ENCODE data around the gene AADACL4. TPM values are rescaled to one million over a fixed set of nuclear protein-coding genes. Genes with fewer than 3 reads are reported as not detected.
A peak's percentile ranks its signal among the peaks of the same experiment; 100 is the strongest.

The AADACL4 gene
- total and polyA plus RNA-seq, 9 of the 15 experiments (the other 6 are each of a cell fraction or from before 2014, with no cell fraction given), result not detected

DNA sequence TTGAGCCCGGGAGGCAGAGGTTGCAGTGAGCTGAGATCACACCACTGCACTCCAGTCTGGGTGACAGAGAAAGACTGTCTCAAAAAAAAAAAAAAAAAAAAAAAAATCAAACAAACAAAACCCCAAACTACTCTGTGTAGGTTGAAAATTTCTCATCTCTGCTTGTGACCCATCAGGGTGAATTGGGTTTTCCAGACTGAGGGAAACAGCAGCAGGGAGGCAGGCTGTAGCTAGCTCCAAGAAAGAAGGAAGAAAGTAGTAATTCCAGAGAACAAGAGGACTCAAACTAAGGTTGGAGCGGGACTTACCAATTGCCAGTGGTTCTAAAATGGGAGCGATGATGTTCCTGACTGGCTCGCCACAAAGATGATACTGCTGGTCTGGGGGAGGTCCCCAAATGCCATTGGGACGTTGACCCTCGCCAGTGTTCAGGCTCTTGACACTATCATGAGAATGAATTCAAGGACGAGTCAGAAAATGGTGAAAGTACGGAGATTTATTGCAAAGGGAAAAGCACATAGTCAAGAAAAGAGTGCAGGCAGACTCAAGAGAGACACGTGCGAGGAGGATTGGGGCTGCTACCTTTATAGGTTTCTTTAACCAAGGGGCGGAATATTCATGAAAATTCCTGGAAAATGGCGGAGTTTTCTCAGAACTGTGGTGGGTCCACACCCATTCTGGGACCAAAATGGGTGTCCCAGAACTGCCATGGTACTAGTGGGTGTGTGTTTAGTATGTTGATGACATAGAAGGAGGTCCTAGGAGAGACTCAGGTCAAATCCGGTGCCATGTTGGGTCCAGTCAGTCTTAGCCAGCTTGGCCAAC lies 13.4 kb downstream of the AADACL4 start:
- Histone ChIP-seq H3K9me1 (ENCODE audit: control insufficient read depth, insufficient read depth, low read length) (no peaks in the 10 kb centered on the region), H4K20me1 (replicated peaks; ENCODE audit: control insufficient read depth, insufficient read depth, low read length) (no peaks in the 10 kb centered on the region), H3K27me3 (ENCODE audit: control insufficient read depth in 2 of 2, insufficient read depth in 2 of 2, low read length in 2 of 2) (no peaks in the 10 kb centered on the region), H2AFZ (ENCODE audit: low read depth, low read length) (peak overlapping the region; percentile 69), H3K36me3 (ENCODE audit: control insufficient read depth, insufficient read depth, low read length) (peaks cover 30% of the 10 kb centered on the region), H3K4me2 (ENCODE audit: insufficient read depth, low read length) (peak overlapping the region; percentile 85), H3K4me3 (peak overlapping the region; percentile 39), H3K9me3 (replicated peaks; ENCODE audit: control insufficient read depth, insufficient read depth, low read depth, low read length) (peaks cover 3% of the 10 kb centered on the region; the same call in 1 of the 2 replicates), H3K79me2 (ENCODE audit: control insufficient read depth, insufficient read depth, low read length) (peaks cover 55% of the 10 kb centered on the region), H3K9ac (ENCODE audit: insufficient read depth in 1 of 2, low read depth in 2 of 2, low read length in 2 of 2) (peak overlapping the region; percentile 68 to 86), H3K27ac (ENCODE audit: extremely low read depth, low read depth, low read length) (peak overlapping the region; percentile 49), H3K4me1 (replicated peaks in 1 of 2; ENCODE audit: control insufficient read depth in 2 of 2, insufficient read depth in 2 of 2, low read length in 2 of 2) (peaks cover 10 to 29% of the 10 kb centered on the region in 2 experiments)
- TSS peak; percentile 77 for BruUV-seq (replicated peaks)
- 4% methylated on average over 13 of the region's 13 CpGs for WGBS (ENCODE audit: insufficient coverage, low coverage, missing lambda C conversion rate)
- CTCF ChIA-PET (ENCODE audit: low intra/inter-chr PET ratio), result interaction anchor here (0.6 to 6.0 kb wide), 6 partner anchors 55 to 539 kb away, joined by 3 to 38 read pairs (median 3); no protein-coding TSS in a partner anchor
- ATAC-seq, result peak; percentile 92
- DNase-seq (ENCODE audit: extremely low read depth in 1 of 4, low spot score in 3 of 4), result peak; percentile 90 to 98 (median 93)
- intact Hi-C loops (cut with micrococcal nuclease) (loop anchor here (1.0 to 5.0 kb wide), 2 partner anchors 38 to 530 kb away; no protein-coding TSS in a partner anchor), in situ Hi-C loops (cut with MboI) (loop anchor here (10.0 kb wide), 1 partner anchor 532 kb away; no protein-coding TSS in a partner anchor)
- FAIRE-seq, result peak; percentile 97
- POLR2A ChIA-PET, result interaction anchor here (0.5 to 1.4 kb wide), 16 partner anchors 9 to 785 kb away, joined by 3 to 8 read pairs (median 3); no protein-coding TSS in a partner anchor
- TF ChIP-seq ZNF282 (CRISPR knock-in tag; IDR thresholded peaks at IDR 0.05) (no peak), SMAD1 (IDR thresholded peaks at IDR 0.05; ENCODE audit: low read depth, low read length, partially characterized antibody) (no peak), CHD4 (IDR thresholded peaks at IDR 0.05; ENCODE audit: insufficient read depth, insufficient replicate concordance, low read depth, low read length, poor library complexity, severe bottlenecking) (no peak), CTBP1 (IDR thresholded peaks at IDR 0.05; ENCODE audit: borderline replicate concordance) (peak; percentile 70), SNRNP70 (optimal IDR thresholded peaks at IDR 0.05; ENCODE audit: low read depth, low read length) (no peak), RAD51 (IDR thresholded peaks at IDR 0.05; ENCODE audit: borderline replicate concordance, low read depth) (peak; percentile 24; the same call in 1 of the 2 replicates), NFIC (IDR thresholded peaks at IDR 0.05) (no peak), TCFL5 (CRISPR knock-in tag; conservative IDR thresholded peaks at IDR 0.05) (no peak), KLF6 (CRISPR knock-in tag; IDR thresholded peaks at IDR 0.05; ENCODE audit: borderline replicate concordance) (no peak), RBM25 (IDR thresholded peaks at IDR 0.05; ENCODE audit: low read depth, low read length, severe bottlenecking) (no peak)
- TF ChIP-seq, protein P1, sequence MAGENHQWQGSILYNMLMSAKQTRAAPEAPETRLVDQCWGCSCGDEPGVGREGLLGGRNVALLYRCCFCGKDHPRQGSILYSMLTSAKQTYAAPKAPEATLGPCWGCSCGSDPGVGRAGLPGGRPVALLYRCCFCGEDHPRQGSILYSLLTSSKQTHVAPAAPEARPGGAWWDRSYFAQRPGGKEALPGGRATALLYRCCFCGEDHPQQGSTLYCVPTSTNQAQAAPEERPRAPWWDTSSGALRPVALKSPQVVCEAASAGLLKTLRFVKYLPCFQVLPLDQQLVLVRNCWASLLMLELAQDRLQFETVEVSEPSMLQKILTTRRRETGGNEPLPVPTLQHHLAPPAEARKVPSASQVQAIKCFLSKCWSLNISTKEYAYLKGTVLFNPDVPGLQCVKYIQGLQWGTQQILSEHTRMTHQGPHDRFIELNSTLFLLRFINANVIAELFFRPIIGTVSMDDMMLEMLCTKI (IDR thresholded peaks at IDR 0.05; ENCODE audit: partially characterized antibody), result no peak
- TF ChIP-seq, protein P2, sequence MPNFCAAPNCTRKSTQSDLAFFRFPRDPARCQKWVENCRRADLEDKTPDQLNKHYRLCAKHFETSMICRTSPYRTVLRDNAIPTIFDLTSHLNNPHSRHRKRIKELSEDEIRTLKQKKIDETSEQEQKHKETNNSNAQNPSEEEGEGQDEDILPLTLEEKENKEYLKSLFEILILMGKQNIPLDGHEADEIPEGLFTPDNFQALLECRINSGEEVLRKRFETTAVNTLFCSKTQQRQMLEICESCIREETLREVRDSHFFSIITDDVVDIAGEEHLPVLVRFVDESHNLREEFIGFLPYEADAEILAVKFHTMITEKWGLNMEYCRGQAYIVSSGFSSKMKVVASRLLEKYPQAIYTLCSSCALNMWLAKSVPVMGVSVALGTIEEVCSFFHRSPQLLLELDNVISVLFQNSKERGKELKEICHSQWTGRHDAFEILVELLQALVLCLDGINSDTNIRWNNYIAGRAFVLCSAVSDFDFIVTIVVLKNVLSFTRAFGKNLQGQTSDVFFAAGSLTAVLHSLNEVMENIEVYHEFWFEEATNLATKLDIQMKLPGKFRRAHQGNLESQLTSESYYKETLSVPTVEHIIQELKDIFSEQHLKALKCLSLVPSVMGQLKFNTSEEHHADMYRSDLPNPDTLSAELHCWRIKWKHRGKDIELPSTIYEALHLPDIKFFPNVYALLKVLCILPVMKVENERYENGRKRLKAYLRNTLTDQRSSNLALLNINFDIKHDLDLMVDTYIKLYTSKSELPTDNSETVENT (CRISPR knock-in tag; IDR thresholded peaks at IDR 0.05), result no peak
- TF ChIP-seq, protein P3, sequence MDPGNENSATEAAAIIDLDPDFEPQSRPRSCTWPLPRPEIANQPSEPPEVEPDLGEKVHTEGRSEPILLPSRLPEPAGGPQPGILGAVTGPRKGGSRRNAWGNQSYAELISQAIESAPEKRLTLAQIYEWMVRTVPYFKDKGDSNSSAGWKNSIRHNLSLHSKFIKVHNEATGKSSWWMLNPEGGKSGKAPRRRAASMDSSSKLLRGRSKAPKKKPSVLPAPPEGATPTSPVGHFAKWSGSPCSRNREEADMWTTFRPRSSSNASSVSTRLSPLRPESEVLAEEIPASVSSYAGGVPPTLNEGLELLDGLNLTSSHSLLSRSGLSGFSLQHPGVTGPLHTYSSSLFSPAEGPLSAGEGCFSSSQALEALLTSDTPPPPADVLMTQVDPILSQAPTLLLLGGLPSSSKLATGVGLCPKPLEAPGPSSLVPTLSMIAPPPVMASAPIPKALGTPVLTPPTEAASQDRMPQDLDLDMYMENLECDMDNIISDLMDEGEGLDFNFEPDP (CRISPR knock-in tag; IDR thresholded peaks at IDR 0.05), result no peak
- TF ChIP-seq, protein P4, sequence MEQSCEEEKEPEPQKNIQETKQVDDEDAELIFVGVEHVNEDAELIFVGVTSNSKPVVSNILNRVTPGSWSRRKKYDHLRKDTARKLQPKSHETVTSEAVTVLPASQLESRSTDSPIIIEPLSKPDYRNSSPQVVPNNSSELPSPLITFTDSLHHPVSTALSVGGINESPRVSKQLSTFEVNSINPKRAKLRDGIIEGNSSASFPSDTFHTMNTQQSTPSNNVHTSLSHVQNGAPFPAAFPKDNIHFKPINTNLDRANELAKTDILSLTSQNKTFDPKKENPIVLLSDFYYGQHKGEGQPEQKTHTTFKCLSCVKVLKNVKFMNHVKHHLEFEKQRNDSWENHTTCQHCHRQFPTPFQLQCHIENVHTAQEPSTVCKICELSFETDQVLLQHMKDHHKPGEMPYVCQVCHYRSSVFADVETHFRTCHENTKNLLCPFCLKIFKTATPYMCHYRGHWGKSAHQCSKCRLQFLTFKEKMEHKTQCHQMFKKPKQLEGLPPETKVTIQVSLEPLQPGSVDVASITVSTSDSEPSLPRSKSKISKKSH (CRISPR knock-in tag; IDR thresholded peaks at IDR 0.05), result no peak

Data from K562 (cell line).